Uterus (tissue), 4 donors: ENCODE results near the gene BMPR2. TPM values are rescaled to one million over a fixed set of nuclear protein-coding genes. Genes with fewer than 3 reads are reported as not detected.
A peak's percentile ranks its signal among the peaks of the same experiment; 100 is the strongest.

ENCODE experiments used
- DNase-seq, 2 donors: peaks; one replicate each; pipeline ENCODE4 v3.0.0-alpha.2; 2019 to 2020
- H3K27ac ChIP-seq, 2 donors: fragments of 200-600 bp; sonication (generic); 1 replicate in 1 of 2; 2 replicates in 1 of 2; pipeline ENCODE4 v1.5.1; 2016 to 2018
- H3K27me3 ChIP-seq, 2 donors: fragments of 200-600 bp; sonication (generic); one replicate each; pipeline ENCODE4 v1.5.1; 2018 to 2019; ENCODE audit warnings: control low read depth in 1 of 2
- H3K36me3 ChIP-seq, 2 donors: fragments of 200-600 bp; sonication (generic); one replicate each; pipeline ENCODE4 v1.5.1; 2019; ENCODE audit warnings: control low read depth in 1 of 2
- H3K4me1 ChIP-seq, 2 donors: fragments of 200-600 bp; sonication (generic); one replicate each; pipeline ENCODE4 v1.5.1; 2018 to 2019; ENCODE audit warnings: control low read depth in 1 of 2
- H3K4me3 ChIP-seq, 2 donors: fragments of 200-600 bp; sonication (generic); 1 replicate in 1 of 2; 2 replicates in 1 of 2; pipeline ENCODE4 v1.5.1; 2018 to 2019; ENCODE audit warnings: mild to moderate bottlenecking in 1 of 2
- H3K9me3 ChIP-seq, 2 donors: fragments of 200-600 bp; sonication (generic); one replicate each; pipeline ENCODE4 v1.5.1; 2019; ENCODE audit warnings: control low read depth in 1 of 2
- POLR2A ChIP-seq, 2 donors: fragments of 450-650 bp; IDR thresholded peaks; one replicate each; pipeline ENCODE4 v1.6.1; 2016; ENCODE audit warnings: antibody characterized with exemption in 2 of 2, mild to moderate bottlenecking in 1 of 2, moderate library complexity in 1 of 2
- intact Hi-C: fragments of 100-400 bp; cut with DNase I; formaldehyde crosslinking; loops from one replicate; pipeline ENCODE4 v1.15.1; 2023; ENCODE audit warnings: low total_unique reads
- total RNA-seq, 4 donors: library from RNA; depleted of rRNA in 3 of 4; stranded (reverse); fragments of >200 nt in 3 of 4; gene quantifications; one replicate each; pipeline versions ENCODE4 v1.1.0 to v1.2.4, GENCODE V29; 2014 to 2023
- TF ChIP-seq, protein P1 (sequence below), 4 experiments: fragments of 200-600 bp in 2 of 4; fragments of 450-650 bp in 2 of 4; sonication (generic) in 2 of 4; IDR thresholded peaks; one replicate each; pipeline ENCODE4 v1.5.1; 2016 to 2019; ENCODE audit warnings: antibody characterized with exemption in 4 of 4, mild to moderate bottlenecking in 2 of 4, moderate library complexity in 1 of 4
- donor health status: DM: yes; HTN: yes; CAD: no.

Gene BMPR2
- total RNA-seq, 4 donors from 2014 or later: 38.7 to 101 (median 62.3) TPM

DNA sequence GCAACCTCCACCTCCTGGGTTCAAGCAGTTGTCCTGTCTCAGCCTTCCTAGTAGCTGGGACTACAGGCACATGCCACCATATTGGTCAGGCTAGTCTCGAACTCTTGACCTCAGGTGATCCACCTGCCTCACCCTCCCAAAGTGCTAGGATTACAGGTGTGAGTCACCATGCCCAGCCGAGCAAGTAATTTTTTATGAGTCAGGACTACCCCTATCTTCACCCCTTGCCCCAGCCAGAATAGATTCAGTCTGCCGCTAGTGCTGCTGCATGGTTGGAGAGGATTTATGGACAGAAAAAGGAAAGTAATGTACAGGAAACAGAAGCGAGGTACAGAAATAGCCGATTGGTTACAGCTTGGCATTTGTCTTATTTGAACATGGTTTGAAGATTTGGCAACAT is 48.9 kb downstream of the BMPR2 start:
- Histone ChIP-seq H3K4me1 (peaks cover 0 to 6% of the 10 kb centered on the region in 2 donors), H3K27ac (no peak overlapping the region), H3K9me3 (no peaks in the 10 kb centered on the region), H3K4me3 (no peak overlapping the region), H3K27me3 (no peaks in the 10 kb centered on the region), H3K36me3 (no peaks in the 10 kb centered on the region)
- intact Hi-C loops: no loop called here
- TF ChIP-seq, protein P1, sequence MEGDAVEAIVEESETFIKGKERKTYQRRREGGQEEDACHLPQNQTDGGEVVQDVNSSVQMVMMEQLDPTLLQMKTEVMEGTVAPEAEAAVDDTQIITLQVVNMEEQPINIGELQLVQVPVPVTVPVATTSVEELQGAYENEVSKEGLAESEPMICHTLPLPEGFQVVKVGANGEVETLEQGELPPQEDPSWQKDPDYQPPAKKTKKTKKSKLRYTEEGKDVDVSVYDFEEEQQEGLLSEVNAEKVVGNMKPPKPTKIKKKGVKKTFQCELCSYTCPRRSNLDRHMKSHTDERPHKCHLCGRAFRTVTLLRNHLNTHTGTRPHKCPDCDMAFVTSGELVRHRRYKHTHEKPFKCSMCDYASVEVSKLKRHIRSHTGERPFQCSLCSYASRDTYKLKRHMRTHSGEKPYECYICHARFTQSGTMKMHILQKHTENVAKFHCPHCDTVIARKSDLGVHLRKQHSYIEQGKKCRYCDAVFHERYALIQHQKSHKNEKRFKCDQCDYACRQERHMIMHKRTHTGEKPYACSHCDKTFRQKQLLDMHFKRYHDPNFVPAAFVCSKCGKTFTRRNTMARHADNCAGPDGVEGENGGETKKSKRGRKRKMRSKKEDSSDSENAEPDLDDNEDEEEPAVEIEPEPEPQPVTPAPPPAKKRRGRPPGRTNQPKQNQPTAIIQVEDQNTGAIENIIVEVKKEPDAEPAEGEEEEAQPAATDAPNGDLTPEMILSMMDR (IDR thresholded peaks at IDR 0.05): no peak
- no peak for TF ChIP-seq POLR2A (IDR thresholded peaks at IDR 0.05)
- DNase-seq: no peak

DNA sequence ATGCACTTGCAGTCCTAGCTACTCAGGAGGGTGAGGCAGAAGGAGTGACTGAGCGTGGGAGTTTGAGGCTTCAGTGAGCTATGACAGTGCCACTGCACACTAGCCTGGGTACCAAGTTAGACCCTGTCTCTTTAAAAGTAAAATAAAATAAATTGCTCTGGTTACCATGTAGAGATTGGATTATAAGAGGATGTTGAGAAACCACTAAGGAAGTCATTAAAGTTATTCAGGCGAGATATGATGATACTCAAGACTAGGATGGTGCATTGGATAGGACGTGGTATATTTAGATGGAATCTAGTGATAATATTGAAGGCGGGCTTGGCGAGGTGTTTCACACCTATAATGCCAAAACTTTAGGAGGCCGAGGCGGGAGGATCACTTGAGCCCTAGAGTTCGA is 50.6 kb downstream of the BMPR2 start:
- intact Hi-C loops: no loop called here
- TF ChIP-seq, protein P1 (IDR thresholded peaks at IDR 0.05): no peak
- no peak for TF ChIP-seq POLR2A (IDR thresholded peaks at IDR 0.05)
- no peak overlapping the region for H3K27ac ChIP-seq
- peaks cover 0 to 6% of the 10 kb centered on the region in 2 donors for H3K4me1 ChIP-seq
- no peaks in the 10 kb centered on the region for H3K27me3 ChIP-seq
- no peak overlapping the region for H3K4me3 ChIP-seq
- no peak for DNase-seq
- H3K36me3 ChIP-seq: no peaks in the 10 kb centered on the region
- H3K9me3 ChIP-seq: no peaks in the 10 kb centered on the region

DNA sequence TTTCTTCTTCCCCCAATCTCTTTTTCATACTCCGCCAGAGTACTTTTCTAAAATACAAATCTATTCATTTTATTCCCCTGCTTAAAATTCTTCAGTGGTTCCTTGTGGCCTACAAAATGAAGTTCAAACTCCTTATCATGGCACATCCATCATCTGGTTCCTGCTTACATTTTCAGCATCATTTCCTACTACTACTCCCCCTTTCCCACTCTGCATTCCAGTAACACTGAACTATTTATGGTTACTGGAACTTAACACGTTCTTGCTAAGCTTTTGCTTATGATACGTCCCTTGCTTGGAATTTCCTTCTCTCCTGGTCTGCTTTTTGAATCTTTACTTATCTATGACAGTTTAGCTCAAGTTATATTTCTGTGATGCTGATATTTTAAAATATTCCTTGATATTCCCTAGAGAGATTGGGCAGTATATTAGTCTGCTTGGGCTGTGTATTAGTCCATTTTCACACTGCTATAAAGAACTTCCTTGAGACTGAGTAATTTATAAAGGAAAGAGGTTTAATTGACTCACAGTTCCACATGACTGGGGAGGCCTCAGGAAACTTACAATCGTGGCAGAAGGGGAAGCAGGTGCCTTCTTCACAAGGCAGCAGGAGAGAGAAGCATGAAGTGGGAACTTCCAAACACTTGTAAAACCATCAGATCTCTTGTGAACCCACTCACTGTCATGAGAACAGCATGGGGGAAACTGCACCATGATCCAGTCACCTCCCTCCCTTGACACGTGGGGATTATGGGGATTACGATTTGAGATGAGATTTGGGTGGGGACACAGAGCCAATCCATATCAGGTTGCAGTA is 53.2 kb downstream of the BMPR2 start:
- no peak for TF ChIP-seq POLR2A (IDR thresholded peaks at IDR 0.05)
- TF ChIP-seq, protein P1 (IDR thresholded peaks at IDR 0.05): no peak
- Histone ChIP-seq H3K9me3 (no peaks in the 10 kb centered on the region), H3K36me3 (no peaks in the 10 kb centered on the region), H3K4me3 (no peak overlapping the region), H3K27me3 (no peaks in the 10 kb centered on the region), H3K27ac (peak overlapping the region; percentile 58 to 77), H3K4me1 (no peaks in the 10 kb centered on the region)
- no peak for DNase-seq
- intact Hi-C loops: no loop called here

DNA sequence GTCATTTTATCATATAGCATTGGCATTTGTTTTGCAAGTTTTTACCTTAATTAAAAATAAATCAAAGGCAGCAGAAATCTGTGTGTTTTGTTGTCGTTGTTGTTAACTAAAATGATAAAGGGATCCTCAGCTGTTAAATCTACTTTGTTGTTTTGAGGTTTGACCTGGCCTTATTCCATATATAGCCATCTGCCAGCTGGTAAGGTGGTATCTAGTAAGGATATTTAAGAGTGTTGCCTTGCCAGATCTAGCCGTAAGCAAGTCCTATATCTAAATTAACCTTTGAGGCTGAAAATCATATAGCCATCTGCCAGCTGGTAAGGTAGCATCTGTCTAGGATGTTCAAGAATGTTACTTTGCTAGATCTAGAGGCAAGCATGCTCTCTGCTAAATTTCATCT is 56.6 kb downstream of the BMPR2 start:
- Histone ChIP-seq H3K4me3 (no peak overlapping the region), H3K4me1 (no peaks in the 10 kb centered on the region), H3K36me3 (no peaks in the 10 kb centered on the region), H3K27ac (no peak overlapping the region), H3K9me3 (no peaks in the 10 kb centered on the region), H3K27me3 (no peaks in the 10 kb centered on the region)
- TF ChIP-seq, protein P1 (IDR thresholded peaks at IDR 0.05): no peak
- no peak for TF ChIP-seq POLR2A (IDR thresholded peaks at IDR 0.05)
- intact Hi-C loops: no loop called here
- DNase-seq: no peak

DNA sequence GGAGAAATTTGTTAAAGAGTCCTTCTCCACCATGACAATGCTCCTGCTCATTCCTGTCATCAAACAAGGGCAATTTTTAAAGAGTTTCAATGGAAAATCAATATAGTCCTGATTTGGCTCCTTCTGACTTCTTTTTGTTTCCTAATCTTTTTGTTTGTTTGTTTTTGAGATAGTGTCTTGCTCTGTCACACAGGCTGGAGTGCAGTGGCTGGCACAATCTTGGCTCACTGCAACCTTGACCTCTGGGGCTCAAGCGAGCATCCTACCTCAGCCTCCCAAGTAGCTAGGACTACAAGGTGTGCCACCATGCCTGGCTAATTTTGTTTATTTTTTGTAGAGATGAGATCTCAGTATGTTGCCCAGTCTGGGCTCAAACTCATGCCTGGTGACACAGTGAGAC is 58.3 kb downstream of the BMPR2 start:
- H3K9me3 ChIP-seq: no peaks in the 10 kb centered on the region
- intact Hi-C loops: no loop called here
- no peaks in the 10 kb centered on the region for H3K27me3 ChIP-seq
- no peaks in the 10 kb centered on the region for H3K36me3 ChIP-seq
- DNase-seq: no peak
- no peak overlapping the region for H3K27ac ChIP-seq
- no peaks in the 10 kb centered on the region for H3K4me1 ChIP-seq
- no peak for TF ChIP-seq POLR2A (IDR thresholded peaks at IDR 0.05)
- TF ChIP-seq, protein P1 (IDR thresholded peaks at IDR 0.05): no peak
- H3K4me3 ChIP-seq: no peak overlapping the region
